Measurements from ENCODE around the gene UBAC2.

GRCh38 chr13:99340638-99341037 is 140.0 kb downstream of the UBAC2 start:
- TF ChIP-seq CTCF (IDR thresholded peaks at IDR 0.05) (no peak), POLR2A (IDR thresholded peaks at IDR 0.05) (no peak), EP300 (IDR thresholded peaks at IDR 0.05) (no peak), POLR2AphosphoS5 (IDR thresholded peaks at IDR 0.05) (no peak)

Measured in suprapubic skin (tissue), 4 donors.